BE2C (cell line): ENCODE data around the gene DYNLT3.

Experiments
- DNase-seq: peaks from one replicate; pipeline ENCODE4 v3.0.0-alpha.2; 2020
- H3K27me3 ChIP-seq: fragments of 250-450 bp; sonication (Bioruptor Pico); 2 replicates; pipeline ENCODE4 v1.5.1; 2020; ENCODE audit warnings: mild to moderate bottlenecking
- H3K36me3 ChIP-seq: fragments of 250-450 bp; sonication (Bioruptor Pico); 2 replicates; pipeline ENCODE4 v1.5.1; 2020; ENCODE audit warnings: mild to moderate bottlenecking
- H3K4me1 ChIP-seq: fragments of 250-450 bp; sonication (Bioruptor Pico); 2 replicates; pipeline ENCODE4 v1.5.1; 2020
- H3K4me3 ChIP-seq: 2 replicates; pipeline ENCODE4 v1.5.1; 2011; ENCODE audit warnings: low read depth, low read length
- H3K9me3 ChIP-seq: fragments of 250-450 bp; sonication (Bioruptor Pico); 2 replicates; pipeline ENCODE4 v1.5.1; 2020
- CTCF ChIP-seq: IDR thresholded peaks from 2 replicates; pipeline ENCODE4 v1.5.1; 2012; ENCODE audit warnings: mild to moderate bottlenecking, low read depth, low read length

Gene DYNLT3

GRCh38 chrX:37872303-37872655 lies 24.9 kb upstream of the DYNLT3 start:
- no peak for DNase-seq
- Histone ChIP-seq H3K9me3 (no peaks in the 10 kb centered on the region), H3K36me3 (no peaks in the 10 kb centered on the region), H3K27me3 (no peaks in the 10 kb centered on the region), H3K4me1 (no peaks in the 10 kb centered on the region), H3K4me3 (no peak overlapping the region)
- TF ChIP-seq CTCF, result no peak

GRCh38 chrX:37871626-37872302 lies 24.4 kb upstream of the DYNLT3 start:
- no peaks in the 10 kb centered on the region for H3K27me3 ChIP-seq
- H3K36me3 ChIP-seq, result no peaks in the 10 kb centered on the region
- H3K9me3 ChIP-seq, result no peaks in the 10 kb centered on the region
- no peak for TF ChIP-seq CTCF
- H3K4me1 ChIP-seq, result no peaks in the 10 kb centered on the region
- DNase-seq, result no peak
- H3K4me3 ChIP-seq, result no peak overlapping the region

- Histone ChIP-seq H3K36me3 (no peaks in the 10 kb centered on the region), H3K27me3 (no peaks in the 10 kb centered on the region), H3K4me3 (no peak overlapping the region), H3K4me1 (no peaks in the 10 kb centered on the region), H3K9me3 (no peaks in the 10 kb centered on the region)
- no peak for TF ChIP-seq CTCF
- DNase-seq, result no peak
Measured at GRCh38 chrX:37867536-37868153, 20.3 kb upstream of the DYNLT3 start.

GRCh38 chrX:37863728-37864127 lies 16.4 kb upstream of the DYNLT3 start:
- H3K9me3 ChIP-seq, result no peaks in the 10 kb centered on the region

GRCh38 chrX:37862851-37863250 lies 15.5 kb upstream of the DYNLT3 start:
- H3K27me3 ChIP-seq, result no peaks in the 10 kb centered on the region
- H3K9me3 ChIP-seq, result no peaks in the 10 kb centered on the region
- H3K4me3 ChIP-seq, result no peak overlapping the region
- no peak for TF ChIP-seq CTCF
- no peak for DNase-seq
- H3K4me1 ChIP-seq, result no peaks in the 10 kb centered on the region
- H3K36me3 ChIP-seq, result no peaks in the 10 kb centered on the region

More at GRCh38 chrX:37863728-37864127, 16.4 kb upstream of the DYNLT3 start:
- Histone ChIP-seq H3K4me1 (no peaks in the 10 kb centered on the region), H3K36me3 (no peaks in the 10 kb centered on the region), H3K4me3 (no peak overlapping the region), H3K27me3 (no peaks in the 10 kb centered on the region)
- no peak for DNase-seq
- no peak for TF ChIP-seq CTCF

GRCh38 chrX:37860721-37861120 lies 13.3 kb upstream of the DYNLT3 start:
- Histone ChIP-seq H3K36me3 (no peaks in the 10 kb centered on the region), H3K27me3 (no peaks in the 10 kb centered on the region), H3K4me3 (no peak overlapping the region), H3K9me3 (no peaks in the 10 kb centered on the region), H3K4me1 (no peaks in the 10 kb centered on the region)
- TF ChIP-seq CTCF, result no peak
- DNase-seq, result no peak
